Transverse colon (tissue), 4 donors: ENCODE data around the gene ZNF408.

Source experiments
- EP300 ChIP-seq: sonication (generic); formaldehyde crosslinking; IDR thresholded peaks from one replicate; pipeline ENCODE4 v1.6.1; 2017; ENCODE audit warnings: antibody characterized with exemption, low read depth
- POLR2A ChIP-seq: fragments of 450-650 bp; IDR thresholded peaks from one replicate; pipeline ENCODE4 v1.6.1; 2016; ENCODE audit warnings: antibody characterized with exemption, mild to moderate bottlenecking, moderate library complexity
- POLR2AphosphoS5 ChIP-seq, 3 donors: sonication (generic); formaldehyde crosslinking; IDR thresholded peaks; one replicate each; pipeline ENCODE4 v1.6.1; 2016; ENCODE audit warnings: antibody characterized with exemption in 3 of 3
- TF ChIP-seq, protein P1 (sequence below), 5 experiments: fragments of 200-600 bp in 3 of 5; fragments of 450-650 bp in 2 of 5; sonication (generic) in 3 of 5; IDR thresholded peaks; 1 replicate in 2 of 5; 2 replicates in 3 of 5; pipeline ENCODE4 v1.5.1; 2016 to 2017; ENCODE audit warnings: antibody characterized with exemption in 5 of 5, inconsistent platforms in 3 of 5, mild to moderate bottlenecking in 2 of 5, moderate library complexity in 1 of 5

- TF ChIP-seq, protein P1, sequence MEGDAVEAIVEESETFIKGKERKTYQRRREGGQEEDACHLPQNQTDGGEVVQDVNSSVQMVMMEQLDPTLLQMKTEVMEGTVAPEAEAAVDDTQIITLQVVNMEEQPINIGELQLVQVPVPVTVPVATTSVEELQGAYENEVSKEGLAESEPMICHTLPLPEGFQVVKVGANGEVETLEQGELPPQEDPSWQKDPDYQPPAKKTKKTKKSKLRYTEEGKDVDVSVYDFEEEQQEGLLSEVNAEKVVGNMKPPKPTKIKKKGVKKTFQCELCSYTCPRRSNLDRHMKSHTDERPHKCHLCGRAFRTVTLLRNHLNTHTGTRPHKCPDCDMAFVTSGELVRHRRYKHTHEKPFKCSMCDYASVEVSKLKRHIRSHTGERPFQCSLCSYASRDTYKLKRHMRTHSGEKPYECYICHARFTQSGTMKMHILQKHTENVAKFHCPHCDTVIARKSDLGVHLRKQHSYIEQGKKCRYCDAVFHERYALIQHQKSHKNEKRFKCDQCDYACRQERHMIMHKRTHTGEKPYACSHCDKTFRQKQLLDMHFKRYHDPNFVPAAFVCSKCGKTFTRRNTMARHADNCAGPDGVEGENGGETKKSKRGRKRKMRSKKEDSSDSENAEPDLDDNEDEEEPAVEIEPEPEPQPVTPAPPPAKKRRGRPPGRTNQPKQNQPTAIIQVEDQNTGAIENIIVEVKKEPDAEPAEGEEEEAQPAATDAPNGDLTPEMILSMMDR (IDR thresholded peaks at IDR 0.05) = no peak
- TF ChIP-seq POLR2A = no peak
- no peak for TF ChIP-seq POLR2AphosphoS5 (IDR thresholded peaks at IDR 0.05)
- no peak for TF ChIP-seq EP300
Observed at GRCh38 chr11:46738887-46739286, 38.1 kb downstream of the ZNF408 start.
